HG03066 (cell line): ENCODE data around the gene NOP56.

Source experiments
- ATAC-seq: cut with Tn5 transposase; IDR thresholded peaks from one replicate; pipeline ENCODE4 v1.9.1; 2021; ENCODE audit warnings: low read depth; ENCODE audit not compliant: unreplicated experiment

The NOP56 gene

GRCh38 chr20:2698912-2699311, 46.5 kb downstream of the NOP56 start:
- ATAC-seq, result no peak

GRCh38 chr20:2699775-2700413, 47.5 kb downstream of the NOP56 start:
- no peak for ATAC-seq

GRCh38 chr20:2700913-2701620, 48.6 kb downstream of the NOP56 start:
- ATAC-seq, result no peak

GRCh38 chr20:2701671-2702081, 49.2 kb downstream of the NOP56 start:
- no peak for ATAC-seq

GRCh38 chr20:2703716-2704475, 51.5 kb downstream of the NOP56 start:
- ATAC-seq, result no peak

- ATAC-seq, result no peak
Measured at GRCh38 chr20:2705931-2706645, 53.7 kb downstream of the NOP56 start.

GRCh38 chr20:2706688-2707352, 54.4 kb downstream of the NOP56 start:
- ATAC-seq, result no peak

- no peak for ATAC-seq
Measured at GRCh38 chr20:2707353-2708072, 55.1 kb downstream of the NOP56 start.
